AG04450 (cell line): ENCODE measurements around the gene ANO8. TPM values are rescaled to one million over a fixed set of nuclear protein-coding genes. Genes with fewer than 3 reads are reported as not detected.

Experiments
- CTCF ChIA-PET: fragments of 300-600, 350-600 bp; formaldehyde crosslinking; extraction: SDS; loops from one replicate; lab custom pipeline; 2022; ENCODE audit warnings: antibody characterized with exemption, inconsistent platforms; lab: Charles Lee
- POLR2A ChIA-PET: fragments of 350-600 bp; formaldehyde crosslinking; extraction: SDS; loops from one replicate; lab custom pipeline; 2021; ENCODE audit warnings: antibody characterized with exemption, inconsistent platforms; lab: Yijun Ruan, JAX
- DNase-seq: peaks from one replicate; pipeline ENCODE4 v3.0.0-alpha.2; 2011; ENCODE audit warnings: low read depth, low spot score
- H3K27ac ChIP-seq: one replicate; pipeline ENCODE4 v1.5.1; 2012; ENCODE audit warnings: low read depth, low read length, control low read depth
- H3K27me3 ChIP-seq: one replicate; pipeline ENCODE4 v1.6.0; 2012; ENCODE audit warnings: low read length; ENCODE audit not compliant: control insufficient read depth, insufficient read depth
- H3K4me3 ChIP-seq: 2 replicates; pipeline ENCODE4 v1.5.1; 2011; ENCODE audit warnings: mild to moderate bottlenecking, low read depth, low read length, control low read depth
- H3K9me3 ChIP-seq: 2 replicates; pipeline ENCODE4 v1.5.1; 2012; ENCODE audit warnings: low read length; ENCODE audit not compliant: control insufficient read depth, insufficient read depth
- polyA plus RNA-seq: library from polyadenylated mRNA; depleted of rRNA; stranded (reverse); fragments of >200 nt; gene quantifications from 2 replicates; pipeline ENCODE4 v1.2.3, GENCODE V29; 2011
- TF ChIP-seq, protein P1 (sequence below): IDR thresholded peaks from 2 replicates; pipeline ENCODE4 v1.5.1; 2011; ENCODE audit warnings: low read depth, low read length, control low read depth, inconsistent platforms

Gene ANO8
- polyA plus RNA-seq, 1 experiment: 1.8 TPM

DNA sequence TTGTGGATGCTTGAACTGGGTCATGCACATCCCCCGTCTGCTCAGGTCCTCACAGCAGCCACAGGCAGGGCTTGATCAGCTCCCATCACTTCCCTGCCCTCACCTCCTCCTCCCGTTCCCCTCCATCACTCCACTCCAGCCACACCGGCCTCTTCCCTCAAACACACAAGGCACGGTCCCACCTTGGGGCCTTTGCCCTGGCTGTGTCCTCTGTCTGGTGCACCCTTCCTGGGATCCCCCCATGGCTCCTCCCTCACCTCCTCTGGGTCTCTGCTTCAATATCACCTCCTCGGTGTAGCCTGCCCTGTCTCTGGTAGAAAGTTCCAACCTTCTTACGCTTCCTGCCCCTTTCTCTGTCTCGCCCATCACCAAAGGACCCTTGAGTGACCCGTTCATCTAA, 18.7 kb upstream of the ANO8 start:
- TF ChIP-seq, protein P1, sequence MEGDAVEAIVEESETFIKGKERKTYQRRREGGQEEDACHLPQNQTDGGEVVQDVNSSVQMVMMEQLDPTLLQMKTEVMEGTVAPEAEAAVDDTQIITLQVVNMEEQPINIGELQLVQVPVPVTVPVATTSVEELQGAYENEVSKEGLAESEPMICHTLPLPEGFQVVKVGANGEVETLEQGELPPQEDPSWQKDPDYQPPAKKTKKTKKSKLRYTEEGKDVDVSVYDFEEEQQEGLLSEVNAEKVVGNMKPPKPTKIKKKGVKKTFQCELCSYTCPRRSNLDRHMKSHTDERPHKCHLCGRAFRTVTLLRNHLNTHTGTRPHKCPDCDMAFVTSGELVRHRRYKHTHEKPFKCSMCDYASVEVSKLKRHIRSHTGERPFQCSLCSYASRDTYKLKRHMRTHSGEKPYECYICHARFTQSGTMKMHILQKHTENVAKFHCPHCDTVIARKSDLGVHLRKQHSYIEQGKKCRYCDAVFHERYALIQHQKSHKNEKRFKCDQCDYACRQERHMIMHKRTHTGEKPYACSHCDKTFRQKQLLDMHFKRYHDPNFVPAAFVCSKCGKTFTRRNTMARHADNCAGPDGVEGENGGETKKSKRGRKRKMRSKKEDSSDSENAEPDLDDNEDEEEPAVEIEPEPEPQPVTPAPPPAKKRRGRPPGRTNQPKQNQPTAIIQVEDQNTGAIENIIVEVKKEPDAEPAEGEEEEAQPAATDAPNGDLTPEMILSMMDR: no peak
- ChIA-PET POLR2A (no interaction called here), CTCF (no interaction called here)
- Histone ChIP-seq H3K27me3 (peaks cover 9% of the 10 kb centered on the region), H3K9me3 (no peaks in the 10 kb centered on the region; the same call in 1 of the 2 replicates), H3K27ac (no peak overlapping the region), H3K4me3 (no peak overlapping the region)
- no peak for DNase-seq

DNA sequence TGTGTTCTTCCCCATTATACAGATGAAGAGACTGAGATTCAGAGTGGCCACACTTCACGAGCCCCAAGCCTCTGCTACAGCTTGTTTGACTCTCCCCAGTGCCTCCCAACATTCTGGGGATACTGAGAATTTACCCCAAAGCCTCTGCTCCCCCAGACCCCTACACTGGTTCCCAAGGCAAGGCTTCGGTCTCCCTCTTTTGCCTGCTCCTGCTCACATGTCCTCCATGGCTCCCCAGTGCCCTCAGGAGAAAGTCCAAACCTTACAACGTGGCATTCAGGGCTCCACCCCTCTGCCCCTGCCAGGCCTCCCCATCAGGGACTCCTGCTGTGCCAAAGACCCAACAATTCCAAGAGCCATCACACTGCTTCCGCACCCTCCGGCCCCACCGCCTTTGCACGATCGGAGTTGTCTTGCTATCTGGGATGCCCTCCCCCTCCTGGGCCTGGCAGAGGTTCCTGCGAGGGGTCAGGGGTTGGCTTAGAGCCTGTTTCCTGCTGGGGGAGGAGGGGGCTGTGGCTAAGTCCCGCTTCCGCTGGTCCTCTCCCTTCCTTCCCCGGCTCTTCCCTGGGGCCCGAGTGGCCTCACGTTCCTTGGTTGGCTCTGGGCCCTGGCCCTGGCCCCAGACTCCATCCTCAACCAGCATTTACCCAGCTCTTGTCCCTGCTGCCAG, 18.1 kb upstream of the ANO8 start:
- ChIA-PET POLR2A (interaction anchor here (0.6 kb wide), 1 partner anchor 60 kb away, joined by 3 read pairs; no protein-coding TSS in a partner anchor), CTCF (no interaction called here)
- H3K4me3 ChIP-seq: no peak overlapping the region
- no peak overlapping the region for H3K27ac ChIP-seq
- no peaks in the 10 kb centered on the region; the same call in 1 of the 2 replicates for H3K9me3 ChIP-seq
- TF ChIP-seq, protein P1: no peak
- H3K27me3 ChIP-seq: peaks cover 8% of the 10 kb centered on the region
- no peak for DNase-seq

DNA sequence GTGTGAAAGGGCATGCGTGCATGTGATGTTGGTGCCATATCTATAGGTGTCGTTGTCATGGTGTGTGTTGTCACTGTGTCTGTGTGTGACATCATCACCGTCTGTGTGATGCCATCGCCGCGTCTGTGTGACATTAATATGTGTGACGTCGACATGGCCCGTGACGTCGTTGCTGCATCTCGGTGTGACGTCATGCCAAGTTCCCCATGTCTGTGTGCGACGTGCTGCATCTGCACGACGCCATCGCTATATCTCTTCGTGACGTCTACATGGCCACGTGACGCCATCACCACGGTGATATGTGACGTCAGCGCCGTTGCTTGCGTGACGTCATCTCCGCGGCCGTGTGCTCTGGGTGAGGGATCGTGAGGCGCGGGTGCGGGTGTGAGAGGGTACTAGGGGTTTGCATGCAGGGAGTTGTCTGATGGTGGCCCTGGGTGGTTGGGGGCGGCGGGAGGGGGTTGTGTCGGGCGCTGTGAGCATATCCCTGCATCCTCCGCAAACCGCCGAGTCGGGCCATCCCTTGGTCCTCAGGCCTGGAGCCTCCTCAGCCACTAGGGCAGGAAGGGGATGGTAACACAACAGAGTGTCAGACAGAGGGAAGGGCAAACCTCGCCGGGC, 17.3 kb upstream of the ANO8 start:
- POLR2A ChIA-PET: no interaction called here
- no peak overlapping the region for H3K27ac ChIP-seq
- no peak for DNase-seq
- H3K4me3 ChIP-seq: no peak overlapping the region
- peaks cover 8% of the 10 kb centered on the region for H3K27me3 ChIP-seq
- TF ChIP-seq, protein P1: no peak
- H3K9me3 ChIP-seq: no peaks in the 10 kb centered on the region; the same call in 1 of the 2 replicates
- CTCF ChIA-PET: no interaction called here

DNA sequence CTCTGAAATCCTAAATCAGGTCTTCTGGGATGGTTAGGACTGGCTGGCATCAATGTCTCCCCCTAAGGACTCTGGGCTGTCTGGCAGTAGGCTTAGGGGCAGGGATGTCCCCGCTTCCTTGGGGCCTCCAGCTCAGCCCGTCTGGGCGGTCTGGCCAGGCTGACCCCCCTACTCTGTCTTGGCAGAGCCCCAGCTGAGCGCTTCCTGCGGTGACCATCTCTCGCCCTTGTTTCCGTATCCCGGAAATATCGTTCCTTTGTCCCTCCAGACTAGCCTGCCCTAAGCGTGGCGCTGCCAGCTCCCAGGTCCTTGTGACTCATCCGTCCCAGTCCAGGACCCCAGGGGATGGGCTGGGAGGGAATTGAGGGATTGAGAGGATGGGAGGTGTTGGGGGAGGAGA, 14.0 kb upstream of the ANO8 start:
- ChIA-PET POLR2A (no interaction called here), CTCF (interaction anchor here (5.6 kb wide), 1 partner anchor 39 kb away, joined by 87 read pairs; no protein-coding TSS in a partner anchor)
- peak overlapping the region; percentile 22; the same call in 1 of the 2 replicates for H3K4me3 ChIP-seq
- H3K9me3 ChIP-seq: no peaks in the 10 kb centered on the region; the same call in 1 of the 2 replicates
- TF ChIP-seq, protein P1: no peak
- no peak for DNase-seq
- peaks cover 8% of the 10 kb centered on the region for H3K27me3 ChIP-seq
- H3K27ac ChIP-seq: no peak overlapping the region

DNA sequence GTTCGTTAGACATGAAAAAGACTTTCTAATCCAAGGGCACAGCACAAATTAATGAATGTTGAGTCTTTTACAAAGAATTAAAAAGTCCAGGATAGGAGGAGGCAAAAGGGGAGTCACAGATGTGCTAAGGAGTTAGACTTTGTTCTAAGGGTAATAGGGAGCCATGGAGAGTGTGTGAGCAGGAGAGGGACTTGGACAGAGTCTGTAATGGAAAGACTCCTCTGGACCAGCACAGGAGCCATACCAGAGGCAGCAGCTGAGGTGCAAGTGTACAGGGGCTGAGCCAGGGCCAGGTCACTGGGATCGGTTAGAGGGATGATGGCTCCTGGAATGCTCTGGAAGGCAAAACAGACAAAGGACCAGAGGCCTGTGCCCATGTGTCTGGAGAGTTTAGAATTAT, 13.2 kb upstream of the ANO8 start:
- TF ChIP-seq, protein P1: no peak
- DNase-seq: no peak
- CTCF ChIA-PET: interaction anchor here (1.0 to 5.6 kb wide), 4 partner anchors 11 to 119 kb away, joined by 3 to 87 read pairs (median 4); no protein-coding TSS in a partner anchor
- Histone ChIP-seq H3K27ac (no peak overlapping the region), H3K27me3 (peaks cover 8% of the 10 kb centered on the region), H3K9me3 (no peaks in the 10 kb centered on the region; the same call in 1 of the 2 replicates), H3K4me3 (no peak overlapping the region)
- POLR2A ChIA-PET: no interaction called here
